Ishikawa (cell line): ENCODE measurements around the gene MAX.

ENCODE experiments used
- CEBPB ChIP-seq: IDR thresholded peaks from 2 replicates; pipeline ENCODE4 v1.6.1; 2012
- CREB1 ChIP-seq: IDR thresholded peaks from 2 replicates; pipeline ENCODE4 v1.6.1; 2012; ENCODE audit warnings: low read depth
- EGR1 ChIP-seq: IDR thresholded peaks from 2 replicates; pipeline ENCODE4 v1.6.1; 2012
- EP300 ChIP-seq: IDR thresholded peaks from 2 replicates; pipeline ENCODE4 v1.6.1; 2012; ENCODE audit warnings: borderline replicate concordance
- FOXM1 ChIP-seq: IDR thresholded peaks from 2 replicates; pipeline ENCODE4 v1.6.1; 2012; ENCODE audit warnings: low read depth, borderline replicate concordance
- MAX ChIP-seq: IDR thresholded peaks from 2 replicates; pipeline ENCODE4 v1.6.1; 2012
- NFIC ChIP-seq: IDR thresholded peaks from 2 replicates; pipeline ENCODE4 v1.6.1; 2012
- RAD21 ChIP-seq: IDR thresholded peaks from 2 replicates; pipeline ENCODE4 v1.6.1; 2012; ENCODE audit warnings: low read depth
- REST ChIP-seq: IDR thresholded peaks from 2 replicates; pipeline ENCODE4 v1.6.1; 2012; ENCODE audit warnings: low read depth, mild to moderate bottlenecking
- TAF1 ChIP-seq: IDR thresholded peaks from 2 replicates; pipeline ENCODE4 v1.6.1; 2012; ENCODE audit warnings: low read depth, mild to moderate bottlenecking
- TCF12 ChIP-seq: IDR thresholded peaks from 2 replicates; pipeline ENCODE4 v1.6.1; 2012; ENCODE audit warnings: low read depth
- TEAD4 ChIP-seq: IDR thresholded peaks from 2 replicates; pipeline ENCODE4 v1.6.1; 2012
- USF1 ChIP-seq: IDR thresholded peaks from 2 replicates; pipeline ENCODE4 v1.6.1; 2012
- YY1 ChIP-seq: IDR thresholded peaks from 2 replicates; pipeline ENCODE4 v1.6.1; 2012; ENCODE audit warnings: low read depth
- ZBTB7A ChIP-seq: IDR thresholded peaks from 2 replicates; pipeline ENCODE4 v1.6.1; 2012; ENCODE audit warnings: low read depth

MAX gene

GRCh38 chr14:65144170-65144569 is 41.9 kb upstream of the MAX start:
- TF ChIP-seq TCF12 (no peak), RAD21 (no peak), YY1 (no peak), CREB1 (no peak), MAX (no peak), EP300 (no peak)

- TF ChIP-seq RAD21 = no peak
- no peak for TF ChIP-seq YY1
- no peak for TF ChIP-seq NFIC
- TF ChIP-seq REST = no peak
- no peak for TF ChIP-seq EGR1
- no peak for TF ChIP-seq CREB1
- no peak for TF ChIP-seq FOXM1
- TF ChIP-seq TCF12 = no peak
- no peak for TF ChIP-seq TEAD4
- no peak for TF ChIP-seq EP300
- no peak for TF ChIP-seq USF1
- no peak for TF ChIP-seq TAF1
- TF ChIP-seq ZBTB7A = no peak
- TF ChIP-seq MAX = no peak
- TF ChIP-seq CEBPB = no peak
Observed at GRCh38 chr14:65142914-65143625, 40.8 kb upstream of the MAX start.

- TF ChIP-seq REST (no peak), CREB1 (no peak), EGR1 (no peak), YY1 (no peak), TEAD4 (no peak), FOXM1 (no peak), NFIC (no peak), CEBPB (no peak), USF1 (no peak), ZBTB7A (no peak), MAX (no peak), TCF12 (no peak), TAF1 (no peak), EP300 (no peak), RAD21 (no peak)
Observed at GRCh38 chr14:65142429-65142828, 40.1 kb upstream of the MAX start.

- TF ChIP-seq EP300 (no peak), RAD21 (no peak), MAX (no peak)
Observed at GRCh38 chr14:65141523-65141922, 39.2 kb upstream of the MAX start.

- no peak for TF ChIP-seq EP300
- TF ChIP-seq CREB1 = no peak
- TF ChIP-seq REST = no peak
Observed at GRCh38 chr14:65137648-65138307, 35.5 kb upstream of the MAX start.
